Activated naive CD8-positive, alpha-beta T cell treated with anti-CD3 and anti-CD28 coated beads, Interleukin-2, amount 10 ng/mL, durations not matched to agents 7 days and 5 days (primary cell): Measurements from ENCODE around the gene CDKL5. TPM values are rescaled to one million over a fixed set of nuclear protein-coding genes. Genes with fewer than 3 reads are reported as not detected.

Source experiments
- ATAC-seq: fragments of 150-1000 bp; cut with Tn5 transposase; one replicate; pipeline ENCODE4 v1.10.0; 2021; ENCODE audit warnings: low read depth, moderate library complexity
- POLR2A ChIA-PET: fragments of 350-600 bp; sonication (Branson Sonifier 250); formaldehyde crosslinking; loops from one replicate; lab custom pipeline; 2021; ENCODE audit warnings: antibody characterized with exemption; lab: Charles Lee
- DNase-seq: peaks from one replicate; pipeline ENCODE4 v3.0.0; 2021
- H3K27ac Mint-ChIP-seq: one replicate; pipeline ENCODE4 v1.8.0; 2022; ENCODE audit warnings: mild to moderate bottlenecking, mixed read lengths
- H3K27me3 Mint-ChIP-seq: one replicate; pipeline ENCODE4 v1.8.0; 2022; ENCODE audit warnings: mild to moderate bottlenecking, moderate library complexity, mixed read lengths
- H3K36me3 Mint-ChIP-seq: one replicate; pipeline ENCODE4 v1.8.0; 2021; ENCODE audit warnings: mild to moderate bottlenecking, mixed read lengths
- H3K4me1 Mint-ChIP-seq: one replicate; pipeline ENCODE4 v1.8.0; 2021; ENCODE audit warnings: mixed read lengths
- H3K4me3 Mint-ChIP-seq: one replicate; pipeline ENCODE4 v1.8.0; 2022; ENCODE audit warnings: mild to moderate bottlenecking, moderate library complexity, mixed read lengths
- H3K9me3 Mint-ChIP-seq: one replicate; pipeline ENCODE4 v1.8.0; 2021; ENCODE audit warnings: mixed read lengths
- total RNA-seq, 2 experiments: library from RNA; stranded (reverse); gene quantifications; one replicate each; pipeline ENCODE4 v1.2.3, GENCODE V29; 2021

Gene CDKL5
- total RNA-seq, 2 experiments from 2014 or later, result 2.2 TPM

DNA sequence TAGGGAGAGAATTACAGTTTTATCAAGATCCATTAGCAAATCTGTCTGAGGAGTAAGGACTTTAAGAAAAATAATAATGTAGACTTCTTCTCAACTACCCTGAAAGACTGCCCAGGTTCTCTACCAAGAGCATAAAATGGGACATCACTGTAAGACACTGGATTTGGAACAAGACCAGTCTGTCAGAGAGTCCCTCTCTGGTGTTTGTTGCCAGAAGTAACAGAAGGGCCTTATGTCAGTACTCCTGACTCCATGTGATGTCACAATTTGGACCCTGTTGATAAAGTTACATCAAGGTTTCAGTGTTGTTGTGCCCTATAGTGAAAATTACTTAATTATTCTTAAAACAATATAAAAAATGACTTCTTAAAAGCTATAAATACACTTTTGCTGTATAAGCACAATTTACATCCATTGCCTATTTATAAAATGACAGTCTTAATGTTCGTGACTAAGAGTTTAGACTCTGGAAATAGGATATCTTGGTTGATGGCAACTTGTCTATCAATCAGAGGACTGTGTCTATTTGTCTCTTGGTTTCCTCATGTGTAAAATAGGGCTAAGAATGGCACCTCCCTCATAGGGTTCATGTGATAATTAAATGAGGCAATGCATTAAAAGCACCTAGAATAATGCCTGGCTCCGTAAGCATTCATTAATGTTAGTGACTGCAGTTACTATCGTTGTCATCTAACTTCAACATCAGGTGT is 188.7 kb downstream of the CDKL5 start:
- Mint-ChIP-seq H3K9me3 (no peaks in the 10 kb centered on the region), H3K4me3 (no peak overlapping the region), H3K36me3 (no peaks in the 10 kb centered on the region), H3K4me1 (no peaks in the 10 kb centered on the region), H3K27ac (no peak overlapping the region), H3K27me3 (no peaks in the 10 kb centered on the region)
- DNase-seq (no peak), ATAC-seq (no peak)
- POLR2A ChIA-PET, result no interaction called here

GRCh38 chrX:18616688-18617406 is 191.4 kb downstream of the CDKL5 start:
- H3K4me1 Mint-ChIP-seq, result no peaks in the 10 kb centered on the region
- no peaks in the 10 kb centered on the region for H3K27me3 Mint-ChIP-seq
- POLR2A ChIA-PET, result no interaction called here
- no peaks in the 10 kb centered on the region for H3K9me3 Mint-ChIP-seq
- H3K4me3 Mint-ChIP-seq, result no peak overlapping the region
- no peak overlapping the region for H3K27ac Mint-ChIP-seq
- DNase-seq (no peak), ATAC-seq (no peak)
- no peaks in the 10 kb centered on the region for H3K36me3 Mint-ChIP-seq

GRCh38 chrX:18617407-18617750 is 192.0 kb downstream of the CDKL5 start:
- no peak overlapping the region for H3K4me3 Mint-ChIP-seq
- no peaks in the 10 kb centered on the region for H3K27me3 Mint-ChIP-seq

DNA sequence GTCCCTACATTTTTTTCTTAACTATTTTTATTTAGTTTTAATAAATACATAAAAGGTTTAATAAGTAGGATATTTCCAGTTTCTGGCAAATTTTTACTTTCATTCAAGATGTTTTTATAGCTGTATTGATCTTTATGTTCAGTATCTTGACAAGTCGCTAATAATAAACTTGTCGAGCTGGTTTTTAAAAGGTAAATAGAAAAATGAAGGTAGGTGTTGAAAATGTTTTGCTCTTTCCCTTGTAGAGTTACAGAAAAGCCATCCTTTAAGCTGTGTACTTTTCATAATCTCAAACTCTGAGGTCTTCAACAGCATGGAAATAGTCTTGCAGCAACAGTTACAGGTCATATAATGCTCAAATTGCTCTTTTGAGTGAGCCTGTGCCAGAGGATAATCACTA is 193.9 kb downstream of the CDKL5 start:
- no peak overlapping the region for H3K4me3 Mint-ChIP-seq
- DNase-seq, result no peak
- H3K36me3 Mint-ChIP-seq, result no peaks in the 10 kb centered on the region
- POLR2A ChIA-PET, result no interaction called here
- no peak for ATAC-seq
- H3K9me3 Mint-ChIP-seq, result no peaks in the 10 kb centered on the region
- no peaks in the 10 kb centered on the region for H3K27me3 Mint-ChIP-seq
- H3K4me1 Mint-ChIP-seq, result no peaks in the 10 kb centered on the region
- no peak overlapping the region for H3K27ac Mint-ChIP-seq

More at GRCh38 chrX:18617407-18617750, 192.0 kb downstream of the CDKL5 start:
- POLR2A ChIA-PET, result no interaction called here
- Mint-ChIP-seq H3K4me1 (no peaks in the 10 kb centered on the region), H3K9me3 (no peaks in the 10 kb centered on the region), H3K36me3 (no peaks in the 10 kb centered on the region), H3K27ac (peak overlapping the region; percentile 8)
- DNase-seq (no peak), ATAC-seq (no peak)

GRCh38 chrX:18620349-18620748 is 194.9 kb downstream of the CDKL5 start:
- no peak overlapping the region for H3K4me3 Mint-ChIP-seq
- POLR2A ChIA-PET, result no interaction called here
- H3K4me1 Mint-ChIP-seq, result no peaks in the 10 kb centered on the region
- DNase-seq (no peak), ATAC-seq (no peak)
- H3K27me3 Mint-ChIP-seq, result no peaks in the 10 kb centered on the region
- no peaks in the 10 kb centered on the region for H3K36me3 Mint-ChIP-seq
- no peaks in the 10 kb centered on the region for H3K9me3 Mint-ChIP-seq
- no peak overlapping the region for H3K27ac Mint-ChIP-seq

- ATAC-seq (no peak), DNase-seq (no peak)
- no peaks in the 10 kb centered on the region for H3K4me1 Mint-ChIP-seq
- no peaks in the 10 kb centered on the region for H3K27me3 Mint-ChIP-seq
- H3K36me3 Mint-ChIP-seq, result no peaks in the 10 kb centered on the region
- H3K9me3 Mint-ChIP-seq, result no peaks in the 10 kb centered on the region
- H3K27ac Mint-ChIP-seq, result no peak overlapping the region
- H3K4me3 Mint-ChIP-seq, result no peak overlapping the region
- POLR2A ChIA-PET, result no interaction called here
Observed at GRCh38 chrX:18624599-18624998, 199.2 kb downstream of the CDKL5 start.

DNA sequence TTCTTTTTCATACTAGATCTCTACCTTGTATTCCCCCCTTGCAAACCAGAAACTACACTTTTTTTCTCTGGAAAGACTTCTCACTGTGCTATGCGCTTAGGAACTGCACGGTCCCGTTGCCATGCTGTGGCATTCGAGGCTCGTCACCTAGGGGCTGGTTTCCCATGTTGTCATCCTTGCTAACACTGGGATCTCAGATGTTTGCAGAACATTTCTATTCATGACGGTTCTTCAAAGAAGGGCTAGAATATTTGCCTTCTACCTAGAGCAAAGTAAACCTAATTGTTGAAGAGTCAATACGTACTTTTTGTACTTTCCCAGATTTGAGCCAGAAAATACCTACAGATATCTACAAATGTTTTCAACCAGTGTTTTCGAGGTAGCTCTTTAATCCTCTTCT is 205.5 kb downstream of the CDKL5 start:
- Mint-ChIP-seq H3K27ac (no peak overlapping the region), H3K4me3 (no peak overlapping the region), H3K36me3 (no peaks in the 10 kb centered on the region), H3K9me3 (no peaks in the 10 kb centered on the region), H3K27me3 (no peaks in the 10 kb centered on the region), H3K4me1 (no peaks in the 10 kb centered on the region)
- DNase-seq (no peak), ATAC-seq (no peak)
- POLR2A ChIA-PET, result interaction anchor here (0.6 kb wide), 1 partner anchor 1783 kb away, joined by 3 read pairs; no protein-coding TSS in a partner anchor

DNA sequence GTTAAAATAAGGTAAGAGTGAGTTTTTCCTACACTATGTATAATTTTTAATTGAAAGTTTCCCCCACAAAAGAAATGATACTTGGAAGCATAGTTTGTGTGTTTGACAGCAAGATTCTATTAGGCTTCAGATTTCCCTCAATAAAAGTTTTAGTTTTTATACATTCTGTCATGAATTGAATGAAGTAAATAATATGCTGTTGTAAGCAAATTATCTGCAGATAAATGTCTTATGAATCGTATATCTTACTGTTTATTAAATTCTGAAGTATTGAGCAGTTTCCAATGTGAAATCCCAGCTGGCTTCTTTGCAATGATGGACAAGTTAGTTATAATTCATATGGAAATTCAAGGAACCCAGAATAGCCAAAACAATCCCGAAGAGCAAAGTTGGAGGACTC is 213.0 kb downstream of the CDKL5 start:
- H3K9me3 Mint-ChIP-seq, result no peaks in the 10 kb centered on the region

DNA sequence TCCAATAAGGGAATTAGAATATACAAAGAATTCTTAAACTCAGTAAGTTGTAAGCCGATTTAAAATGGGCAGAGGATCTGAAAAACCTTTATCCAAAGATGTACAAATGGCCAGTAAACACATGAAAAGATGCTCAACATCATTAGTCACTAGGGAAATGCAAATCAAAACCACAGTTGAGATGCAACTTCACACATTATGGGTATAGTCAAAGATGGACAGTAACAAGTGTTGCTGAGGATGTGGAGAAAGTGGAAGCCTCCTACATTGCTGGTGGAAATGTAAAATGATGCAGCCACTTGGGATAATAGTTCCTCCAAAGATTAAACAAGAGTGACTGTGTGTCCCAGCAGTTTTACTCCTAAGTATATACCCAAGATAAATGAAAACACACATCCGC is 213.9 kb downstream of the CDKL5 start:
- H3K4me1 Mint-ChIP-seq, result no peaks in the 10 kb centered on the region
- H3K27ac Mint-ChIP-seq, result no peak overlapping the region
- H3K4me3 Mint-ChIP-seq, result no peak overlapping the region
- DNase-seq (no peak), ATAC-seq (no peak)
- H3K27me3 Mint-ChIP-seq, result no peaks in the 10 kb centered on the region
- no peaks in the 10 kb centered on the region for H3K9me3 Mint-ChIP-seq
- no peaks in the 10 kb centered on the region for H3K36me3 Mint-ChIP-seq
- POLR2A ChIA-PET, result no interaction called here

More for the DNA sequence above, 213.0 kb downstream of the CDKL5 start:
- Mint-ChIP-seq H3K27me3 (no peaks in the 10 kb centered on the region), H3K27ac (no peak overlapping the region), H3K4me3 (no peak overlapping the region), H3K4me1 (no peaks in the 10 kb centered on the region), H3K36me3 (no peaks in the 10 kb centered on the region)
- DNase-seq (no peak), ATAC-seq (no peak)
- POLR2A ChIA-PET, result no interaction called here

GRCh38 chrX:18640686-18641085 is 215.3 kb downstream of the CDKL5 start:
- H3K4me3 Mint-ChIP-seq, result no peak overlapping the region
- H3K9me3 Mint-ChIP-seq, result no peaks in the 10 kb centered on the region
- H3K27ac Mint-ChIP-seq, result no peak overlapping the region
- DNase-seq, result no peak
- H3K4me1 Mint-ChIP-seq, result no peaks in the 10 kb centered on the region
- POLR2A ChIA-PET, result no interaction called here
- H3K27me3 Mint-ChIP-seq, result no peaks in the 10 kb centered on the region
- H3K36me3 Mint-ChIP-seq, result no peaks in the 10 kb centered on the region
- no peak for ATAC-seq

GRCh38 chrX:18643243-18643642 is 217.8 kb downstream of the CDKL5 start:
- ATAC-seq, result no peak
- H3K36me3 Mint-ChIP-seq, result no peaks in the 10 kb centered on the region
- H3K27ac Mint-ChIP-seq, result no peak overlapping the region
- H3K9me3 Mint-ChIP-seq, result no peaks in the 10 kb centered on the region
- no peak for DNase-seq
- H3K27me3 Mint-ChIP-seq, result no peaks in the 10 kb centered on the region
- no peak overlapping the region for H3K4me3 Mint-ChIP-seq
- H3K4me1 Mint-ChIP-seq, result no peaks in the 10 kb centered on the region
- POLR2A ChIA-PET, result no interaction called here

- H3K4me1 Mint-ChIP-seq, result no peaks in the 10 kb centered on the region
- no peak overlapping the region for H3K4me3 Mint-ChIP-seq
- H3K36me3 Mint-ChIP-seq, result no peaks in the 10 kb centered on the region
- no peaks in the 10 kb centered on the region for H3K9me3 Mint-ChIP-seq
- H3K27me3 Mint-ChIP-seq, result no peaks in the 10 kb centered on the region
- H3K27ac Mint-ChIP-seq, result no peak overlapping the region
- POLR2A ChIA-PET, result no interaction called here
- DNase-seq (no peak), ATAC-seq (no peak)
Observed at GRCh38 chrX:18643853-18644252, 218.4 kb downstream of the CDKL5 start.

DNA sequence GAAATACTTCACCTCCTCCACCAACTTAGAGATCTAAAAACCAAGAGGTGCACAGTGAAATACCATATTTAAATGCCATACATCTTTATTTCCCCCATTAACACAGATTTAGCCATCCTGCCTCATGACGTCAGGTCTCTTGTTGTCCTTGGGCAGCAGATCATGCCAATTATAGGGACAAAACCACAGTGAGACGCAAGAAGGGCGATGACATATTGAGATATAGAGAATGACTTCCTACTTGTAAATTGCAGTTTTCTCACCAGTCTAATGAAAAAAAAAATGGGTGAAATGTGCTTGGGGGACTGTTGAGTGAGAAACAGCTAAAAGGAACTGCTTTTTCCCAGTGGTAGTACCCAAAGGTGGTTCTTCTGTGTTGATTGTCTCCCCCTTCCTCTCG is 222.2 kb downstream of the CDKL5 start:
- POLR2A ChIA-PET, result no interaction called here
- DNase-seq (no peak), ATAC-seq (no peak)
- no peaks in the 10 kb centered on the region for H3K36me3 Mint-ChIP-seq
- no peak overlapping the region for H3K4me3 Mint-ChIP-seq
- no peaks in the 10 kb centered on the region for H3K9me3 Mint-ChIP-seq
- H3K4me1 Mint-ChIP-seq, result no peaks in the 10 kb centered on the region
- no peak overlapping the region for H3K27ac Mint-ChIP-seq
- no peaks in the 10 kb centered on the region for H3K27me3 Mint-ChIP-seq

DNA sequence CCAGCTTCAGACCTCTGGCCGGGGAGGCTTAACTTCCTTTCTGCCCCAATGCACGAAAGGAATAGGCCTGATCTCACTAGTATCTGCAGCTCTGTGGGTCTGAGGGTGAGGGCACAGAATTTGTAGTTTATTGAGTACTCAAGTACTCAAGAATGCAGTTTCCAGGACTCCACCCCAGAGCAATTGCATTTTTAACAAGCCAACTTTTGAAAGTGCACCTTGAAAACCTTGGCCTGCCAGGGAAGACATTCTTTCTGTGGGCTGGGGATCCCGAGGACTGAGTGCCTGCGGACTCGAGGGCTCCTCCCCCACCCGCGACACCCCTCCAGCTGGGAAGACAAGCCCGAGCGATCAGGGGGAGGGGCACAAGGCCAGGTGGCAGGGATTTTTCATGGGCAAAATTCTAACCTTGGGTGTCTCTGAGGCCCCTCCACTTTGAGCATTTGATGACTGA is 224.1 kb downstream of the CDKL5 start:
- no peak overlapping the region for H3K27ac Mint-ChIP-seq
- H3K9me3 Mint-ChIP-seq, result no peaks in the 10 kb centered on the region
- POLR2A ChIA-PET, result no interaction called here
- no peaks in the 10 kb centered on the region for H3K27me3 Mint-ChIP-seq
- H3K36me3 Mint-ChIP-seq, result no peaks in the 10 kb centered on the region
- DNase-seq, result no peak
- no peaks in the 10 kb centered on the region for H3K4me1 Mint-ChIP-seq
- H3K4me3 Mint-ChIP-seq, result no peak overlapping the region
- ATAC-seq, result no peak
